Right ventricle myocardium inferior (tissue), 1 donor: ENCODE data around the gene FBN1. TPM values are rescaled to one million over a fixed set of nuclear protein-coding genes. Genes with fewer than 3 reads are reported as not detected.

Experiments used
- ATAC-seq: fragments of 200-7000 bp; cut with Tn5 transposase; one replicate; pipeline ENCODE4 v1.9.1; 2020; ENCODE audit warnings: mild to moderate bottlenecking, moderate library complexity
- DNase-seq: peaks from one replicate; pipeline ENCODE4 v3.0.0; 2021; ENCODE audit errors: missing footprints
- intact Hi-C: fragments of 100-400 bp; cut with DNase I; formaldehyde crosslinking; loops from one replicate; pipeline ENCODE4 v1.11.0; 2022
- total RNA-seq: library from RNA; stranded (reverse); fragmentation: NEBNext Ultra II Directional; extraction: Animal tissue kit (Norgen Biotek cat#: 25700); gene quantifications from one replicate; pipeline ENCODE4 v1.2.1, GENCODE V29; 2021
- donor health status: DM: no; HTN: yes; CAD: no; lungs with severe emphysema.

FBN1 gene
- total RNA-seq, 1 donor from 2014 or later = 41.0 TPM

DNA sequence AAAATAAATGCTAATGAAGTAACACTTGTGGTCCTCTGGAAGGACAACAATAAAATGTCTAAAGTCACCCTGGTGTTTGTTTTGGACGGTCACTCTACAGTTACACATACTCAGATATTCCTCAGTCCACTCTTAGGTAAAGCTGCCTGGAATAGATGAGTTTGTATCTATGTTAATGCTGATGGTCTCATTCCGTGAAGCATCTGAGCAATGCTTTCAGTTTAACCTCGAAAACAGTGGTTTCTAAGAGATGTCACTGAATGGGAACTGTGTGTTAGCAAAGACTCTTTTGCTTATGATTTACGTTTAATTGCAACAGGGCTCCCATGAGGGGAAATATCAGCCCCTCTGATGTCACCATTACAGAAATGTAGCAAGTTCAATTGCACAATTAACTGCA is 49.1 kb downstream of the FBN1 start:
- intact Hi-C loops = no loop called here
- ATAC-seq = no peak
- no peak for DNase-seq

DNA sequence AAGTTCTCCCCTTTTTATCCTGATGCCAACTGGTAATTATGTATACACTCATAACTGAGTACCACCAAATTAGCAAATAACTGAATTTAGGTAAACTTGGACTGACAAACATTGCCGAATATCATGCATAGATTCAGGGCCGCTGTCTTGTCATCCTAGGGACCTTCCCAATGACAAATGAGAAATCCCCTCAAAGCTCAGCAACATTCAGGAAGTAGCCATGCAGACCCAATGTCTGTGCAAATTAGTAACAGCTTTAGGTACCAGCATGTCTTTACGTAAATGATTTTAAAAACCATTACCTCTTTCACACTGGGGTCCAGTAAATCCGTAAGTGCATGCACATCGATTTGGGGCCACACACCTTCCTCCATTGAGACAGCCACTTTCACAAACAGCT is 49.5 kb downstream of the FBN1 start:
- no peak for ATAC-seq
- intact Hi-C loops = no loop called here
- no peak for DNase-seq

- ATAC-seq = no peak
- no peak for DNase-seq
- intact Hi-C loops = no loop called here
Observed at GRCh38 chr15:48592933-48593332, 52.6 kb downstream of the FBN1 start.

DNA sequence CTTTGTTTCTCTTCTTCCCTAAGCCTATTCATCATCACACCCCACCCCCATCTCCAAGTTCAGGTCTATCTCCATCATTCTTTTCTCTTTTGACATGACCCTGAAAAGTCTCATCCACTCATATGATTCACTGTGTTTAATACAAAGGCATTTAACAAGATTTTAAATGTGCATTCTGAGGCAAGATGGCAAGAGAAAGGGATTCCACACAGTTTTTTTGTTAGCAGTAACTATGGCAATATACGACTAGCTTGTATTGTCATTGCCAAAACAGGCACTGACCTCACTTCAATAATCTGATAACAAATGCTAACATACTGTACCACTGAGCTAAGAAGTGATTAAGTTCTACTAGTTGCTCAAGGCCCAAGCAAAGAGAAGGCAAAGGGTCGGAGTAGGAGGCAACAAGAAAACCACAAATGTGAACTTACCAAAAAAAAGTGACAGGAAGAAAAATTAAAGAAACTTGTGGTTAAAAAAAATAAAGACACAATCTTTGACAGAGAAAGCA is 53.2 kb downstream of the FBN1 start:
- no peak for ATAC-seq
- intact Hi-C loops = no loop called here

DNA sequence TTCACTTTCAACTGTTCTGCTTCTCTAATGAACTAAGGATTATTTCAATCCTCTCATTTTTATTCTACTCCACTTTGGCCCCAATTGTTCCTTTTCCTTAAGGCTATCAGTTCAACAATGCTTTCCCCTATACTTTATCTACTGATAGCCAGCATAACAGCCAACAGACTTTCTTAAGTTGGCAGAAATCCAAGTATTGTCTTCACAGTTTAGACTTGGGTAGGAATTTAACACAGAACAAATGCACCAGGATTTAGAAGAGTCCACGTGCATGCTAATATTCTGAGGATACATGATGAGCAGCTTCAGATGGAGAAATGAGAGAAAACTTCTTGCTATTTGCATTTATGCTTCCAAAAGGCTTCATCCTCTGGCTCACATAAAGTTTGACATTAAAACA is 54.8 kb downstream of the FBN1 start:
- DNase-seq = no peak
- intact Hi-C loops = no loop called here
- no peak for ATAC-seq

More for the DNA sequence above, 53.2 kb downstream of the FBN1 start:
- no peak for DNase-seq

DNA sequence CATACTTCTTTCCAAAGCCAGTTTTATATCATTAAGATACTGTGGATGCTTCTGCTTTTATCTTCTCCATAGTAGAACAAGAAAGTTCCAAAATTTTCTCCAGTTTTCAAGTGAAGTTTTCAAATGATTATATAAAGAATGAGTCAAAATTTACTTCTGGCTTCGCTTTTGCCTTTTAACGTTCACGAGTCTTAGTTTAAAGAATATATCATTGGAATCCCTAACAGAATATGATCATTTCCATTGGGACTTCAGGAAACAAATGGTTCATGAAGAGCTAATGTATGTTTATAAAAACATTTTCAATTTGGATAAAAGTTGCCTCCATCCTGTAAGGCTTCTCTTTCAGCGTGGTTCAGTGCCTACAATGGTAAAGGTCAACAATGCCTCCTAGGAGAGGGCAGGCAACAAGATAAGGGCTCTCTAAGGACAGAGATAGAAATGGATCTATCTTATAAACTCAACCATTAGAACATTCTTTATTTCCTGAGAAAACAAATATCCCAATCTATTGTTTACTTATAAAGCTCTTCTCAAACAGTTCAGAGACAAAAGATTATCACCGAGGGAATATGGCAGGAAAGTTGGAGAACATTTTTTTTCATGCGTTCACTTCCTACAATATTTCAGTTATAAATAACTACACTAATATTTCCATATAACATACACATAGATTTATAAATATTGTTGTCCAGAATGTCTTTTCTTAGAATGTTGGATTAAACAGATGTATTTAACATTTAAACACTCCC is 60.5 kb downstream of the FBN1 start:
- DNase-seq (no peak), ATAC-seq (no peak)
- intact Hi-C loops = no loop called here

- intact Hi-C loops = no loop called here
- DNase-seq = no peak
- ATAC-seq = no peak
Observed at GRCh38 chr15:48584090-48584811, 61.3 kb downstream of the FBN1 start.

GRCh38 chr15:48582452-48583247 is 62.9 kb downstream of the FBN1 start:
- no peak for DNase-seq
- intact Hi-C loops = no loop called here
- ATAC-seq = peak; percentile 23

GRCh38 chr15:48581219-48581618 is 64.3 kb downstream of the FBN1 start:
- no peak for ATAC-seq
- intact Hi-C loops = no loop called here
- DNase-seq = no peak

DNA sequence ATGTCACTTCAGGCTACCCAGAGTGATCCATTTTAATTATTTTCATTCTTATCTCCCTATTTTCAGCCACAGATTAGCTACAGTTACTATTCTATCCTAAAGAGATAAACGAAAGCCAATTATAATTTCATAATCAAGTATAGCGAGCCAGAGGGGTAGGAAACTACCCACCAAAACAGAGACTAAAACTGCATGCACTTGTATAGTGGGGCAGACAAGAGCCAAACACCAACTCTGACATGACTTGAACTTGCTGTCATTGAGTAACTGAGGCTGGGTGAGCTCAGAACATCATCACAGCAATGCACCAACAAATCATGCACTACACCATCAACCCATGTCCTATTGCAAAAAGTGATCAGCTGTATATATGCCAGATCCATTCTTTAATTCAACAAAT is 64.8 kb downstream of the FBN1 start:
- DNase-seq (no peak), ATAC-seq (peak; percentile 67)
- intact Hi-C loops = no loop called here

DNA sequence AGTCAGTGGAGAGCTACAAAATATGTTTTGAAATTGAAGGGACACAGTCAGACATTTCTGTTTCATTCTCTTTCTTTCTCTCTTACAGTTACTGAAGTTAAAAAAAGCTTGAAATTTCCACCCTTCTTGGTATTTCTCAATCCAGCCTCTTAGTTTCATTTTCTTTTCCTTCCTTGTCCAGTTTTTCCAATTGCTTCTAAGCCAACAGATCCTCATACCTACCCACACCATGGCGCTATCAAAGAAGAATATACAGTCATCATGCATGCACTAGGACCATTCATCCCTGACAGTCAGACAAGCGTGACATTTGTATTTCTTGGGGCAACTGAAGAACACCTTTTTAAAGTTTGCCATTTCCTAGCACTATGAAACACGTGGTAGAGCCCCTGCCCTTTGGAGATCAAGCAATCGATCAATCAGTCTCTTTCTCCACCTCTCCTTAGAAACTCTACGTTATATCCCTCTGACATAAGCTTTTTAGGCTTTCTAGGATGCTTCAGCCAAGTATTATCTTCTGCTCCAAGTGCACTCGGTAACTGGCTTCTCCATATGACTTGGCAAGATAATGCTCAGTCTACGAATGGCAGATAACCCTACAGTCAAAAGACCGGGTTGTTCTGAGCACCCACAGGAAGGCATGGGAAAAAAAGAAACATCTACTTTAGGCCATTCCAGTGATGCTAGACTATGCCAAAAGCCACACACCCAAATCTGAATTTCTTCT is 65.4 kb downstream of the FBN1 start:
- intact Hi-C loops = no loop called here
- ATAC-seq (peak; percentile 53), DNase-seq (no peak)

DNA sequence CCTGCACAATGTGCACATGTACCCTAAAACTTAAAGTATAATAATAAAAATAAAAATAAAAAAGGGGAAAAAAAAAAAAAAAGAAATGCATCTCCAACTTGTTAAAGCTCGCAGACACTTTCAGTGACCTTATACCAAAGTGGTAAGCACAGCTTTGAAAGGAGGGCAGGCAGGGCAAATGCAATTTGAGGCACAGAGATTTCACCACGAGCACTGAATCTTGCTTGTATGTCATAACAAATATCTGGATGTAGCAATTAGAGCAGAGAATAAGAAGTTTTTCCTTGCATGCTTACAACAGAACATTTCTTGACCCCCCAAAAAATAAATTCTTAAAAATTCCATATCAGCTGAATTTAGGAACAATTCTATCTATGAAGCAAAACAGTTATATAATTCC is 66.5 kb downstream of the FBN1 start:
- intact Hi-C loops = no loop called here
- DNase-seq = no peak
- no peak for ATAC-seq

DNA sequence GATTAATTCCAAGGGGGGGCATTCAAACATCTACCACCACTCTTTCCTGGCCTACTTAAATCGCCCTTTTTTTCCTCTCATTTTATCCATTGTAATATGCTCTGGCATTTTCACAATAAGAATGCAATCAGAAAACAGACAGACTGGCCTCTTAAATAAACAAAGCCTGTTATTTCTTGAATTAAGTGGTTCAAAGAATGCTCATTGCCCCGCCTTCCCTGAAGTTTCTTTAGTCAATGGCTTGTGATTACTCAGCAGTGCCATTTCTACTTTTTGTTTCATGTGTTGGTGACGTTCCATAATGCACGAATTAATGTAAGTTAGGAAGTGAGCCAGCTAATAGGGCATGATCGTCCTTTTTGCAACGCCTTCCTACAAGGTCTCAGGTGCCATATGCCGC is 68.0 kb downstream of the FBN1 start:
- intact Hi-C loops = no loop called here
- ATAC-seq (no peak), DNase-seq (no peak)

GRCh38 chr15:48574187-48574586 is 71.3 kb downstream of the FBN1 start:
- DNase-seq = no peak
- no peak for ATAC-seq
- intact Hi-C loops = no loop called here

- DNase-seq = no peak
- intact Hi-C loops = no loop called here
- ATAC-seq = no peak
Observed at GRCh38 chr15:48573780-48574179, 71.7 kb downstream of the FBN1 start.

- intact Hi-C loops = no loop called here
Observed at GRCh38 chr15:48572823-48573222, 72.7 kb downstream of the FBN1 start.

GRCh38 chr15:48571510-48571909 is 74.0 kb downstream of the FBN1 start:
- DNase-seq = no peak
- intact Hi-C loops = no loop called here
- ATAC-seq = no peak

More at GRCh38 chr15:48572823-48573222, 72.7 kb downstream of the FBN1 start:
- DNase-seq (no peak), ATAC-seq (no peak)

DNA sequence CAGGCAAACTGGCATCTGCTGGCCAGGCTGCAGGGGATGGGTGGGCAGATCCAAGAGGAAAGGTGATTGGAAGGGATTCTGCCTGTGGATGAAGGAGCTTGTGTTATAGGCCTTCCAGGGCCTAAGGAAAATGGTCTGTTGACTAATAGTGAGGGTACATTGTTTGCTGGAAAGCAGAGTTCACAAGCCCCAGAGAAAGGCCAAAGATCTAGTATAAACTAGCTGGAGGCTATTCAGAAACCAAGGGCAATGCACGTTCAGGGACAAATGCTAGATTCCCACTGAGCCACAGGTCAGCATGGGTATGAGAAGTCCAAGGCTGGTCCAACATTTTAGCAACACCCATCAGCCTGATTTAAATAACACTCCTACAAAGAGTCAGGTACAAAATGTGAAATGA is 74.7 kb downstream of the FBN1 start:
- intact Hi-C loops = no loop called here
- peak; percentile 81 for ATAC-seq

More for the DNA sequence above, 74.7 kb downstream of the FBN1 start:
- DNase-seq = no peak
